Gastrocnemius medialis (tissue), 4 donors: ENCODE results near the gene HAT1. TPM values are rescaled to one million over a fixed set of nuclear protein-coding genes. Genes with fewer than 3 reads are reported as not detected.

Source experiments
- ATAC-seq, 2 donors: fragments of 150-250 bp; one replicate each; pipeline ENCODE4 v1.9.1; 2016
- DNase-seq, 2 donors: peaks; one replicate each; pipeline ENCODE4 v3.0.0-alpha.2; 2019
- H3K27ac ChIP-seq, 4 donors: fragments of 200-600 bp; sonication (generic); 1 replicate in 1 of 4; 2 replicates in 3 of 4; pipeline ENCODE4 v1.5.1; 2016 to 2018; ENCODE audit warnings: mild to moderate bottlenecking in 2 of 4, moderate library complexity in 1 of 4
- H3K27me3 ChIP-seq, 3 donors: fragments of 200-600 bp; sonication (generic) in 2 of 3; 1 replicate in 1 of 3; 2 replicates in 2 of 3; pipeline versions ENCODE4 v1.5.1 to v1.6.0; 2016 to 2019; ENCODE audit warnings: mild to moderate bottlenecking in 1 of 3, moderate library complexity in 1 of 3
- H3K36me3 ChIP-seq, 2 donors: fragments of 200-600 bp; sonication (generic) in 1 of 2; one replicate each; pipeline ENCODE4 v1.5.1; 2017 to 2018
- H3K4me1 ChIP-seq, 2 donors: fragments of 200-600 bp; sonication (generic) in 1 of 2; one replicate each; pipeline ENCODE4 v1.5.1; 2016 to 2017; ENCODE audit warnings: mild to moderate bottlenecking in 2 of 2
- H3K4me3 ChIP-seq, 4 donors: fragments of 200-600 bp; sonication (generic) in 3 of 4; 1 replicate in 1 of 4; 2 replicates in 3 of 4; pipeline ENCODE4 v1.5.1; 2016 to 2019; ENCODE audit warnings: mild to moderate bottlenecking in 2 of 4
- H3K9me3 ChIP-seq, 3 donors: fragments of 200-600 bp; sonication (generic) in 2 of 3; 1 replicate in 1 of 3; 2 replicates in 2 of 3; pipeline ENCODE4 v1.5.1; 2016 to 2019
- CTCF ChIP-seq, 5 experiments: fragments of 450-650 bp in 3 of 5; fragments of 200-600 bp in 2 of 5; sonication (generic) in 2 of 5; IDR thresholded peaks in 4 of 5; conservative IDR thresholded peaks in 1 of 5; 1 replicate in 4 of 5; 2 replicates in 1 of 5; pipeline ENCODE4 v1.5.1; 2016 to 2019; ENCODE audit warnings: antibody characterized with exemption in 5 of 5, mild to moderate bottlenecking in 3 of 5, moderate library complexity in 3 of 5
- POLR2A ChIP-seq, 2 donors: fragments of 450-650 bp; IDR thresholded peaks; one replicate each; pipeline ENCODE4 v1.6.1; 2017; ENCODE audit warnings: antibody characterized with exemption in 2 of 2, mild to moderate bottlenecking in 2 of 2, moderate library complexity in 2 of 2
- in situ Hi-C, 4 donors: fragments of 200-750 bp; cut with MboI; loops; one replicate each; pipeline versions ENCODE4 v1.15.0 to v1.8.0; 2017; ENCODE audit warnings: low sequenced_read_pairs in 4 of 4
- intact Hi-C: fragments of 100-400 bp; cut with DNase I; formaldehyde crosslinking; loops from one replicate; pipeline ENCODE4 v1.15.1; 2023; ENCODE audit warnings: low total_unique reads
- total RNA-seq, 4 donors: library from RNA; depleted of rRNA; stranded (reverse); fragments of >200 nt; gene quantifications; one replicate each; pipeline versions ENCODE4 v1.1.0 to v1.2.3, GENCODE V29; 2016

HAT1 gene
- total RNA-seq, 4 donors from 2014 or later, result 30.6 to 61.9 (median 50.0) TPM

GRCh38 chr2:172021074-172021931, 99.0 kb downstream of the HAT1 start:
- H3K4me1 ChIP-seq, result peaks cover 7 to 11% of the 10 kb centered on the region in 2 donors
- in situ Hi-C loops (no loop called here), intact Hi-C loops (no loop called here)
- H3K36me3 ChIP-seq, result no peaks in the 10 kb centered on the region
- DNase-seq (no peak), ATAC-seq (no peak)
- no peaks in the 10 kb centered on the region for H3K9me3 ChIP-seq
- H3K4me3 ChIP-seq, result no peak overlapping the region
- no peak for TF ChIP-seq POLR2A (IDR thresholded peaks at IDR 0.05)
- TF ChIP-seq CTCF (IDR thresholded peaks at IDR 0.05 in 4 of 5, conservative IDR thresholded peaks at IDR 0.05 in 1 of 5), result no peak
- H3K27ac ChIP-seq, result no peak overlapping the region
- H3K27me3 ChIP-seq, result no peaks in the 10 kb centered on the region

DNA sequence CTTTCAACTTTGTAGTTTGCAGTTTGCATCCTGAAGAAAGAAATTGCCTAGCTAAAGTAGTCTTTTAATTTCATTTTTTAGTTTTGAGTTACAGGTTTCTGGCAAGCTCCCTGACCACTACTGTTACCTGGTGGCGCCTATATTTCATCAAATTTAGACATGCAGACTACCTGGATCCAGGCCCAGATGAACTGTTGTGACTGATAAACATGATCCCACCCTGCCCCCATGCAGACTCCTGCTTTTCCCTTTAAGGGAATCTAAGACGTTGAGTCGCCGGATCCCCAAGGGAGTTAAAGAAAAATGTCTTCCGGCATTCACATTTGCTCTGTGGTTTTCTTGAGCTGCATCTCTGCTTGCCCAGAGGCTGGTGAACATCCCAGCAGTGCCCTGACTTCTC, 99.7 kb downstream of the HAT1 start:
- DNase-seq (no peak), ATAC-seq (no peak)
- in situ Hi-C loops, result no loop called here
- TF ChIP-seq CTCF (IDR thresholded peaks at IDR 0.05 in 4 of 5, conservative IDR thresholded peaks at IDR 0.05 in 1 of 5), result no peak
- H3K4me1 ChIP-seq, result peaks cover 7 to 11% of the 10 kb centered on the region in 2 donors
- H3K36me3 ChIP-seq, result no peaks in the 10 kb centered on the region
- no peaks in the 10 kb centered on the region for H3K27me3 ChIP-seq
- intact Hi-C loops, result no loop called here
- no peak overlapping the region for H3K4me3 ChIP-seq
- no peaks in the 10 kb centered on the region for H3K9me3 ChIP-seq
- H3K27ac ChIP-seq, result no peak overlapping the region

GRCh38 chr2:172031536-172031935, 109.3 kb downstream of the HAT1 start:
- no peaks in the 10 kb centered on the region for H3K4me1 ChIP-seq
- no peak overlapping the region for H3K27ac ChIP-seq
- H3K36me3 ChIP-seq, result no peaks in the 10 kb centered on the region
- H3K27me3 ChIP-seq, result no peaks in the 10 kb centered on the region
- TF ChIP-seq POLR2A (IDR thresholded peaks at IDR 0.05) (no peak), CTCF (IDR thresholded peaks at IDR 0.05 in 4 of 5, conservative IDR thresholded peaks at IDR 0.05 in 1 of 5) (no peak)
- no peak for ATAC-seq
- H3K4me3 ChIP-seq, result no peak overlapping the region
- in situ Hi-C loops, result no loop called here
- H3K9me3 ChIP-seq, result no peaks in the 10 kb centered on the region
- no peak for DNase-seq
- intact Hi-C loops, result no loop called here

Other genes with a start within 250 kb of the HAT1 start
- gene DYNC1I2, start 235.0 kb upstream of the HAT1 start, total RNA-seq, result 10 to 100 TPM; 40.0 to 93.7 (median 59.3) TPM
- gene SLC25A12, start 28.2 kb upstream of the HAT1 start, total RNA-seq, result 10 to 100 TPM; 54.2 to 91.3 (median 79.0) TPM
- 10 to 100 TPM in 2 of 4 donors, 1 to 10 TPM in 2; 4.3 to 14.3 (median 9.7) TPM for gene METAP1D, start 77.5 kb downstream of the HAT1 start, total RNA-seq
- under 1 TPM in 1 of 4 donors, not detected in 3; 0.16 TPM for gene DLX1, start 163.0 kb downstream of the HAT1 start, total RNA-seq
- gene DLX2, start 180.4 kb downstream of the HAT1 start, total RNA-seq, result not detected